ENCODE measurements around the gene TMEM35B.
"Not testable (repeated sequence)": the region's sequence is repeated elsewhere in the genome, so short reads cannot be mapped to it uniquely, and the experiment has no call there.

The TMEM35B gene

DNA sequence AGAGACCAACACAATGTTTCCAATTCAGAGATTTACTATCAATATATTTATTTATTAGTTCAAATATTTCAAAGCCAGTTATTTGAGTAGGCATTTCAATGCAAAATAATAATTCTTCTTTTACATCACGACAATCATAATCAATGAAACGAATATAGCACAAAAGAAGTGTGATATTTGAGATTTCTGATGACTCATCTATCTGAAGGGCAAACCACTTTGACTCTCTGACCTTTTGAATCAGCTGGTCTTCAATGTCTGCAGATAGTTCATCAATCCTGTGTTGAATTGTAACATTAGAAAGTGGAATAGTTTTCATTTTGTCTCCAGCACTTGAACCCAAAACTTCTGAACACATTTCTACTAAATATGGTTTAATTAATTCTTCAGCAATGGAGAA lies 3.0 kb upstream of the TMEM35B start:
- H3K9me3 ChIP-seq (ENCODE audit: control insufficient read depth, low read depth, low read length): no peaks in the 10 kb centered on the region
- H3K27me3 ChIP-seq (ENCODE audit: control insufficient read depth, insufficient read depth, low read length): no peaks in the 10 kb centered on the region
- peaks cover 5% of the 10 kb centered on the region for H3K4me1 ChIP-seq (ENCODE audit: control insufficient read depth, low read depth, low read length)
- no peak overlapping the region for H3K27ac ChIP-seq (ENCODE audit: low read length)
- no peak overlapping the region for H3K4me3 ChIP-seq (ENCODE audit: low read length)
- no peak overlapping the region for H3K9ac ChIP-seq (ENCODE audit: low read length)
- H3K36me3 ChIP-seq (ENCODE audit: control insufficient read depth, low read depth, low read length): no peaks in the 10 kb centered on the region

DNA sequence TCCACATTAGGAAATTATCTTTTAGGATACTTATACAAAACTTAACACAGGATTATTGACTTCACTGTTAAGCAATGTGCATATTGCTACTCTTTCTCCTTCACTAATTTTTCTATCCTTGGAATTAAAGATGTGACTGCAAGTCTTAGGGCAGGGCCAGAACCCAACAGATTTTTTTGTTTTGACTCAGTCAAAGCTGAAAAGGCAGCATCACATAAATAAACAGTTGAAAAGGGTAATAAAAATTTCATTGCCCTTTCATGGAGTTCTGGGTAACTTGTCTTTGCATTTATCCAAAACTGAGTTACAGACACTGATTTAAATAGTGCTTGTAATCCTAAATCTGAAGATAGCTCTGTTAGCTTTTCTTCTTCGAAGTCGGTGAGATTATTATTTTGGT lies 1.9 kb upstream of the TMEM35B start:
- no peak overlapping the region for H3K27ac ChIP-seq (ENCODE audit: low read length)
- H3K4me3 ChIP-seq (ENCODE audit: low read length): no peak overlapping the region
- no peaks in the 10 kb centered on the region for H3K27me3 ChIP-seq (ENCODE audit: control insufficient read depth, insufficient read depth, low read length)
- no peaks in the 10 kb centered on the region for H3K9me3 ChIP-seq (ENCODE audit: control insufficient read depth, low read depth, low read length)
- H3K4me1 ChIP-seq (ENCODE audit: control insufficient read depth, low read depth, low read length): peaks cover 5% of the 10 kb centered on the region
- no peak overlapping the region for H3K9ac ChIP-seq (ENCODE audit: low read length)
- no peaks in the 10 kb centered on the region for H3K36me3 ChIP-seq (ENCODE audit: control insufficient read depth, low read depth, low read length)

DNA sequence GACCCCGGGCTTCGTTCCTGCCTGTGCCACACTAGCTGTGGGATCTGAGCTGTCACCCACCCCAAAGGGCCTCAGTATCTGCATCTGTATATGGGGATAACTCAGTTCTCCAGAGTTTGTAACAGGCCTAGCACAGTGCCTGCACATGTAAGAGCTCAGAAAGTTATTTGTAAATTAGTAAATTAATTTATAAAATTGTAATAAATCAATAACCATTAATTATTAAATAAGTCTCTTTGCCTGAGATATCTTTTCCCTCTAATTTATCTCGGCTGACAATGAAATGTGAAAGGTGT lies 410 bp upstream of the TMEM35B start:
- H3K36me3 ChIP-seq (ENCODE audit: control insufficient read depth, low read depth, low read length); H3K4me1 ChIP-seq (ENCODE audit: control insufficient read depth, low read depth, low read length); H3K9me3 ChIP-seq (ENCODE audit: control insufficient read depth, low read depth, low read length); H3K27ac ChIP-seq (ENCODE audit: low read length); H3K27me3 ChIP-seq (ENCODE audit: control insufficient read depth, insufficient read depth, low read length): not testable (repeated sequence)
- H3K9ac ChIP-seq (ENCODE audit: low read length): peak overlapping the region; percentile 71
- peak overlapping the region; percentile 66 for H3K4me3 ChIP-seq (ENCODE audit: low read length)

DNA sequence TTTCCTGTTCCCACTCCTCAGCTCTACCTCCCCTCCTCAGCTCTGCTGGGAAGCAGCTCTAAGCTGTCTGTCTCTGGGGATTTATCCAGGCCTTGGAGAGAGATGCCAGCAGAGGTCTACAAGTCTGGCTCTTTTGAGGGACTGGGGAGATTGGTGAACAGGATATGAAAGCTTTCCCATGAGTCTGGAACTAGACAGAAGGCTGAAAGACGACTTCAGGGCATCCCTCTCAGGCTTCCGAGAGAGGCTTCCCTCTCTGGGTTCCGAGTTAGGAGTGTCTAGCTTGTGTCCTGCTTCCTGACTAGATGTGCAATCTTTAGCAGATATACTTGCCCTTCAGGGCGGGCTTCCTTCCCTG lies 733 bp downstream of the TMEM35B start:
- Histone ChIP-seq H3K36me3 (ENCODE audit: control insufficient read depth, low read depth, low read length) (no peaks in the 10 kb centered on the region), H3K27ac (ENCODE audit: low read length) (no peak overlapping the region), H3K4me1 (ENCODE audit: control insufficient read depth, low read depth, low read length) (peaks cover 5% of the 10 kb centered on the region), H3K9me3 (ENCODE audit: control insufficient read depth, low read depth, low read length) (no peaks in the 10 kb centered on the region), H3K27me3 (ENCODE audit: control insufficient read depth, insufficient read depth, low read length) (no peaks in the 10 kb centered on the region), H3K9ac (ENCODE audit: low read length) (peak overlapping the region; percentile 71), H3K4me3 (ENCODE audit: low read length) (peak overlapping the region; percentile 66)

GRCh38 chr1:34983700-34984355 lies 1.3 kb downstream of the TMEM35B start:
- no peaks in the 10 kb centered on the region for H3K36me3 ChIP-seq (ENCODE audit: control insufficient read depth, low read depth, low read length)
- H3K4me1 ChIP-seq (ENCODE audit: control insufficient read depth, low read depth, low read length): peaks cover 5% of the 10 kb centered on the region
- H3K27me3 ChIP-seq (ENCODE audit: control insufficient read depth, insufficient read depth, low read length): no peaks in the 10 kb centered on the region
- H3K9me3 ChIP-seq (ENCODE audit: control insufficient read depth, low read depth, low read length): no peaks in the 10 kb centered on the region
- no peak overlapping the region for H3K9ac ChIP-seq (ENCODE audit: low read length)
- no peak overlapping the region for H3K27ac ChIP-seq (ENCODE audit: low read length)
- H3K4me3 ChIP-seq (ENCODE audit: low read length): peak overlapping the region; percentile 66

GRCh38 chr1:34982820-34983376 lies 2.2 kb downstream of the TMEM35B start:
- no peak overlapping the region for H3K4me3 ChIP-seq (ENCODE audit: low read length)
- no peaks in the 10 kb centered on the region for H3K9me3 ChIP-seq (ENCODE audit: control insufficient read depth, low read depth, low read length)
- H3K27ac ChIP-seq (ENCODE audit: low read length): no peak overlapping the region
- H3K9ac ChIP-seq (ENCODE audit: low read length): no peak overlapping the region
- no peaks in the 10 kb centered on the region for H3K27me3 ChIP-seq (ENCODE audit: control insufficient read depth, insufficient read depth, low read length)
- H3K4me1 ChIP-seq (ENCODE audit: control insufficient read depth, low read depth, low read length): peaks cover 5% of the 10 kb centered on the region
- no peaks in the 10 kb centered on the region for H3K36me3 ChIP-seq (ENCODE audit: control insufficient read depth, low read depth, low read length)

DNA sequence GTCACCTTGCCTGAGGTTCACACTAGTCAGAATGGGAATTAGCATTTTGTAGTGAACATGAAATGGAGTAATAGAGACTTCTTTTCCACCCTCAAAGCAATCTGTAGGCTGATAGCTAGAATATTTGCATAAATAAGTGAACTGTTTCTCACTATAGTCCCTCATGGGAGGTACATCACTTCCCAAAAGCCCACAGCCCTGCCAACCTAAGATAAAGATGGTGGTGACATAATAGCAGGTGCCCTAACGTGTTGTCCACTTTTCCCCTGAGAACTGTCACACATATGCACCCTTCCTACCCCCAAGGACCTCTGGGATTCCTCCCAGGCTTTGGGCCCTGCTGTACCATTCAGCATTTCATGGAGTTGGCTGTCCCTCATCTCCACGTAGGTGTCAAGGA lies 4.4 kb downstream of the TMEM35B start:
- Histone ChIP-seq H3K27ac (ENCODE audit: low read length) (no peak overlapping the region), H3K4me1 (ENCODE audit: control insufficient read depth, low read depth, low read length) (peaks cover 5% of the 10 kb centered on the region), H3K36me3 (ENCODE audit: control insufficient read depth, low read depth, low read length) (no peaks in the 10 kb centered on the region), H3K9me3 (ENCODE audit: control insufficient read depth, low read depth, low read length) (no peaks in the 10 kb centered on the region), H3K4me3 (ENCODE audit: low read length) (no peak overlapping the region), H3K9ac (ENCODE audit: low read length) (no peak overlapping the region), H3K27me3 (ENCODE audit: control insufficient read depth, insufficient read depth, low read length) (no peaks in the 10 kb centered on the region)

DNA sequence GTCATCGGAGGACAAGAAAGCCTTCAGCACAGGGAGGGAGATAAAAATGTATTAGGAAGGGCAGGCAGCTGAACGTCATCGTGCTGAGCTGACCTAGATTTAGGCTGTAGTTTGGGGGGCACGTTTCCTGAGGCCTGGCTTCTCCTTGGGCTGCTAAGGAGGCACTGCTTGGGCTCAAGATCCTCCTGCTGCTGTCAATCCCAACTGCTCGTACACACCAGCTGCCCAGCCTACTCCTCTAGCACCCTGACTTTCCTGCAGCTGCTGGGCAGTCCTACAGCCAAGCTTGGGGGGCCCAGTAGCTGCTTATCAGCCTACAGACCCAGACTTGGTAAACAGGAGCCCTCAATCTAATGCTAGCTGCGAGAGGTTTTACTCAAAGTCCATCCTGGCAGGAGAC lies 6.2 kb downstream of the TMEM35B start:
- Histone ChIP-seq H3K4me3 (ENCODE audit: low read length) (no peak overlapping the region), H3K4me1 (ENCODE audit: control insufficient read depth, low read depth, low read length) (no peaks in the 10 kb centered on the region), H3K36me3 (ENCODE audit: control insufficient read depth, low read depth, low read length) (no peaks in the 10 kb centered on the region), H3K27ac (ENCODE audit: low read length) (no peak overlapping the region), H3K27me3 (ENCODE audit: control insufficient read depth, insufficient read depth, low read length) (no peaks in the 10 kb centered on the region), H3K9me3 (ENCODE audit: control insufficient read depth, low read depth, low read length) (no peaks in the 10 kb centered on the region), H3K9ac (ENCODE audit: low read length) (no peak overlapping the region)

DNA sequence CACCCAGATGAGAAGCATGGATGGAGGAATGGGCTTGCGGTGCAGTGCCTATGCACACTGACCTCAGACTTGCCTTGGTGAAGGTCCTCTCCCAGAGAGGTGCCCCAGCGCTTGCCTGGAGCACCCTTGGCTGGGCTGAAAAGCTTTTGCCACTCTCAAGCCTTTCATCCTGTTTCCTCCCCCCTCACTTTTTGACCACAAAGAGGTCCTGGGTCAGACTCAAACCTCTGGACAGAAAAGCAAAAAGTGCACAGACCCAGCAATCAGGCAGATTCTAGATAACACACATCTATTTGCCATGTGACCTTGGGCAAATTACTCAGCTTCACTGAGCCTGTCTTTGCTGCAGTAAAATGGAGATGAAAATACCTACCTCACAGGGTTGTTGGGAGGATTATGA lies 7.3 kb downstream of the TMEM35B start:
- H3K27ac ChIP-seq (ENCODE audit: low read length): no peak overlapping the region
- H3K27me3 ChIP-seq (ENCODE audit: control insufficient read depth, insufficient read depth, low read length): no peaks in the 10 kb centered on the region
- no peaks in the 10 kb centered on the region for H3K36me3 ChIP-seq (ENCODE audit: control insufficient read depth, low read depth, low read length)
- no peaks in the 10 kb centered on the region for H3K4me1 ChIP-seq (ENCODE audit: control insufficient read depth, low read depth, low read length)
- no peaks in the 10 kb centered on the region for H3K9me3 ChIP-seq (ENCODE audit: control insufficient read depth, low read depth, low read length)
- no peak overlapping the region for H3K9ac ChIP-seq (ENCODE audit: low read length)
- H3K4me3 ChIP-seq (ENCODE audit: low read length): no peak overlapping the region

DNA sequence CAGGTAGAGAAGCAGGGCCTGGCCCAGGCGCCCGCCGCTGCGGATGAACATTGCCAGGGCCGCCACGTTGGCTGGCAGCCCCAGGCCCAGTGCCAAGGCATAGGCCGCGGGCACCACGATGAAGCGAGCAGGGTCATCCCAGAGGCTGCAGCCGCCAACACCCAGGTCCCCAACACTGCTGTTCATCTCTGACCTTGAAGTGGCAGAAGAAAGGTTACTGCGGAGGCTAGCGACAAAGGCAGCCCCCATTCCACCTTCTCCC lies 8.0 kb downstream of the TMEM35B start:
- H3K4me1 ChIP-seq (ENCODE audit: control insufficient read depth, low read depth, low read length): no peaks in the 10 kb centered on the region
- no peak overlapping the region for H3K4me3 ChIP-seq (ENCODE audit: low read length)
- no peaks in the 10 kb centered on the region for H3K27me3 ChIP-seq (ENCODE audit: control insufficient read depth, insufficient read depth, low read length)
- no peak overlapping the region for H3K27ac ChIP-seq (ENCODE audit: low read length)
- H3K9ac ChIP-seq (ENCODE audit: low read length): no peak overlapping the region
- no peaks in the 10 kb centered on the region for H3K9me3 ChIP-seq (ENCODE audit: control insufficient read depth, low read depth, low read length)
- no peaks in the 10 kb centered on the region for H3K36me3 ChIP-seq (ENCODE audit: control insufficient read depth, low read depth, low read length)

GRCh38 chr1:34976384-34977209 lies 8.6 kb downstream of the TMEM35B start:
- H3K36me3 ChIP-seq (ENCODE audit: control insufficient read depth, low read depth, low read length): no peaks in the 10 kb centered on the region
- H3K27ac ChIP-seq (ENCODE audit: low read length): no peak overlapping the region
- H3K27me3 ChIP-seq (ENCODE audit: control insufficient read depth, insufficient read depth, low read length): no peaks in the 10 kb centered on the region
- no peaks in the 10 kb centered on the region for H3K9me3 ChIP-seq (ENCODE audit: control insufficient read depth, low read depth, low read length)
- H3K4me1 ChIP-seq (ENCODE audit: control insufficient read depth, low read depth, low read length): no peaks in the 10 kb centered on the region
- no peak overlapping the region for H3K4me3 ChIP-seq (ENCODE audit: low read length)
- no peak overlapping the region for H3K9ac ChIP-seq (ENCODE audit: low read length)

- H3K9me3 ChIP-seq (ENCODE audit: control insufficient read depth, low read depth, low read length): no peaks in the 10 kb centered on the region
- H3K36me3 ChIP-seq (ENCODE audit: control insufficient read depth, low read depth, low read length): no peaks in the 10 kb centered on the region
Observed at GRCh38 chr1:34975771-34976170, 9.4 kb downstream of the TMEM35B start.

More at GRCh38 chr1:34975771-34976170, 9.4 kb downstream of the TMEM35B start:
- no peaks in the 10 kb centered on the region for H3K27me3 ChIP-seq (ENCODE audit: control insufficient read depth, insufficient read depth, low read length)
- peaks cover 7% of the 10 kb centered on the region for H3K4me1 ChIP-seq (ENCODE audit: control insufficient read depth, low read depth, low read length)
- no peak overlapping the region for H3K4me3 ChIP-seq (ENCODE audit: low read length)
- no peak overlapping the region for H3K9ac ChIP-seq (ENCODE audit: low read length)
- H3K27ac ChIP-seq (ENCODE audit: low read length): no peak overlapping the region

Measured in iPS-18a (cell line).